ENCODE measurements around the gene CITED4.

CITED4 gene

GRCh38 chr1:40878906-40879305 lies 16.7 kb upstream of the CITED4 start:
- no peak overlapping the region for H3K4me3 ChIP-seq (ENCODE audit: control insufficient read depth, low read depth, low read length)
- DNase-seq (ENCODE audit: low read depth): no peak
- TF ChIP-seq, protein P1, sequence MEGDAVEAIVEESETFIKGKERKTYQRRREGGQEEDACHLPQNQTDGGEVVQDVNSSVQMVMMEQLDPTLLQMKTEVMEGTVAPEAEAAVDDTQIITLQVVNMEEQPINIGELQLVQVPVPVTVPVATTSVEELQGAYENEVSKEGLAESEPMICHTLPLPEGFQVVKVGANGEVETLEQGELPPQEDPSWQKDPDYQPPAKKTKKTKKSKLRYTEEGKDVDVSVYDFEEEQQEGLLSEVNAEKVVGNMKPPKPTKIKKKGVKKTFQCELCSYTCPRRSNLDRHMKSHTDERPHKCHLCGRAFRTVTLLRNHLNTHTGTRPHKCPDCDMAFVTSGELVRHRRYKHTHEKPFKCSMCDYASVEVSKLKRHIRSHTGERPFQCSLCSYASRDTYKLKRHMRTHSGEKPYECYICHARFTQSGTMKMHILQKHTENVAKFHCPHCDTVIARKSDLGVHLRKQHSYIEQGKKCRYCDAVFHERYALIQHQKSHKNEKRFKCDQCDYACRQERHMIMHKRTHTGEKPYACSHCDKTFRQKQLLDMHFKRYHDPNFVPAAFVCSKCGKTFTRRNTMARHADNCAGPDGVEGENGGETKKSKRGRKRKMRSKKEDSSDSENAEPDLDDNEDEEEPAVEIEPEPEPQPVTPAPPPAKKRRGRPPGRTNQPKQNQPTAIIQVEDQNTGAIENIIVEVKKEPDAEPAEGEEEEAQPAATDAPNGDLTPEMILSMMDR (IDR thresholded peaks at IDR 0.05; ENCODE audit: control insufficient read depth, insufficient read depth, low read depth, low read length, missing control alignments): no peak

DNA sequence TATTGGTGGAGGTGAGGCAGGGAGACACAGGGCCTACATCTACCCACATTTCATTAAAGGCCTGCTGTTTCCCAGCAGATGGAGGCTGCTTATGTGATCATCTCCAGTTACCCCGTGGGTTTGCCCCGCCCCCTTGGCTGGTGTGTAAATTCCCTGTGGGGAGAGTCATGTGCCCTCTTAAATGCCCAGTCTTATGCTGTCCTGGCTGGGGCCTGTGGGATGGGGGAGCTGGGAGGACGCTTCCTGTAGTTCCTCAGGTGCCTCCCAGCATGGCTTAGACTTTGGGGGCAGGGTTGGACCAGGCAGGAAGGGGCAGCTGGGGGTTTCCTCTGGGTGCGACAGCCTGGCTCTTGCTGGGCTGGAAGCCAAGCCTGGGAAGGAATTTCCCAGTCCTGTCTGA lies 15.5 kb upstream of the CITED4 start:
- no peak overlapping the region for H3K4me3 ChIP-seq (ENCODE audit: control insufficient read depth, low read depth, low read length)
- DNase-seq (ENCODE audit: low read depth): peak; percentile 68
- TF ChIP-seq, protein P1 (IDR thresholded peaks at IDR 0.05; ENCODE audit: control insufficient read depth, insufficient read depth, low read depth, low read length, missing control alignments): no peak

DNA sequence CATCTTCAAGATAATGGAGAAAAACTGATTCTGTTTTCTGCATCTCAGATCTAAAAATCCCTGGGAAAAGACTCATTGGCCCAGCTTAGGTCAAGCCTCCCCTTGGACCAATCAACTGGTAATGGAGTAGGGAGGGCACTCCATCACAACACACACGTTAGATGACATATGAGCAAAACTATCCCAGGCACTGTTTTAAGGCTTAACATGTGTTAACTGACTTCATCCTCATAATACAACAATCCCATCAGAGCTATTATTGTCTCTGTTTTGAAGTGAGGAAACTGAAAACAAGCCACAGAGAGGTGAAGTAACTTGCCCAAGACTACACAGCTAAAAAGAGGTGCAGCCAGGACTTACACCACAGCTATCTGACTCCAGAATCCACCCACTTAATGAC lies 14.7 kb upstream of the CITED4 start:
- no peak for DNase-seq (ENCODE audit: low read depth)
- TF ChIP-seq, protein P1 (IDR thresholded peaks at IDR 0.05; ENCODE audit: control insufficient read depth, insufficient read depth, low read depth, low read length, missing control alignments): no peak
- H3K4me3 ChIP-seq (ENCODE audit: control insufficient read depth, low read depth, low read length): no peak overlapping the region

DNA sequence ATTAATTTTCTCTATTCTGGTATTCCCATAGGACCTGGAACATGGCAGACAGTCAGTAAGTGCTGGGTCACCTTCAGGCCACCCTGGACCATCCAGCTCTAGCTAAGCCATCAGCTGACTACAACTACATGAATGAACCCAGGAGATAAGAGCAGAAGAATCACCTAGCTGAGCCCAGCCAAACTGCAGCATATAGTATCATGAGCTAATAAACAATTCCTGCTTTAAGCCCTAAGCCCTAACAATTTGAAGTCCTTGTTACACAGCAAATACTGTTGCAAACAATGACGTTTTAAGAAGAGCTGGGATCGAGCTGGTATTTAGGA lies 14.2 kb upstream of the CITED4 start:
- no peak for DNase-seq (ENCODE audit: low read depth)
- TF ChIP-seq, protein P1 (IDR thresholded peaks at IDR 0.05; ENCODE audit: control insufficient read depth, insufficient read depth, low read depth, low read length, missing control alignments): no peak
- H3K4me3 ChIP-seq (ENCODE audit: control insufficient read depth, low read depth, low read length): no peak overlapping the region

DNA sequence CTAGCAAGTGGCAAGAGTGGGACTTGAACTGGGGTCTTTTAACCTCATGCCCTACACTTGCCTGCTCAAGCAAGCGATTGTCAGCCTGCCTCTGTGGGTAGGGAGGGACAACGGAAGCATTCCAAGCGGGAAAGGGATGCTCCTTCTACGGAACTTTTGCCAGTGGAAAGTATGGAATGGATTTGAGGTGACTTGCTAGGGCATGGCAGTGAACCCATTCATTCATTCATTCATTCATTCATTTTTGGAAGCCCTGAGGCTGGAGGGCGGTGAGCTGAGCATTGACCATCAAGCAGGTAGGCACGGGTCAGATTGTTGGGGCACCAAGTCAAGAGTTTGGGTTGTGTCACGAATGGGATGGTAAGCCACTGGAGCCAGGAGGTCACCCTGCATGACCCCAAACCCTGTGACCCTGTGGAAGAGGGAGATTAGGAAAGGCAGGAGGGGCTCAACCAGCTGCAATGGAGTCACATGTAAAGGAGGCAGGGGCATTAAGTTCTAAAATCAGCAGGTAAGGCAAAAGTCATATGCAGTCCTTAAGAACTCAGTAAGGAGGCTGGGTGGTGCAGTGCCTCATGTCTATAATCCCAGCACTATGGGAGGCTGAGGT lies 11.8 kb upstream of the CITED4 start:
- TF ChIP-seq, protein P1 (IDR thresholded peaks at IDR 0.05; ENCODE audit: control insufficient read depth, insufficient read depth, low read depth, low read length, missing control alignments): no peak
- no peak for DNase-seq (ENCODE audit: low read depth)
- H3K4me3 ChIP-seq (ENCODE audit: control insufficient read depth, low read depth, low read length): no peak overlapping the region

- DNase-seq (ENCODE audit: low read depth): no peak
- TF ChIP-seq, protein P1 (IDR thresholded peaks at IDR 0.05; ENCODE audit: control insufficient read depth, insufficient read depth, low read depth, low read length, missing control alignments): no peak
Observed at GRCh38 chr1:40872276-40872675, 10.1 kb upstream of the CITED4 start.

More at GRCh38 chr1:40872276-40872675, 10.1 kb upstream of the CITED4 start:
- H3K4me3 ChIP-seq (ENCODE audit: control insufficient read depth, low read depth, low read length): no peak overlapping the region

Data from AG09309 (cell line).